Body of pancreas (tissue), 4 donors: Measurements from ENCODE around the gene CHRM2.

Experiments used
- CTCF ChIP-seq, 7 experiments: fragments of 450-650 bp in 4 of 7; fragments of 200-600 bp in 3 of 7; sonication (generic) in 3 of 7; IDR thresholded peaks; one replicate each; pipeline ENCODE4 v1.5.1; 2016 to 2019; ENCODE audit warnings: antibody characterized with exemption in 7 of 7
- POLR2A ChIP-seq, 3 donors: fragments of 450-650 bp; IDR thresholded peaks; one replicate each; pipeline ENCODE4 v1.6.1; 2016; ENCODE audit warnings: antibody characterized with exemption in 3 of 3, mild to moderate bottlenecking in 2 of 3

DNA sequence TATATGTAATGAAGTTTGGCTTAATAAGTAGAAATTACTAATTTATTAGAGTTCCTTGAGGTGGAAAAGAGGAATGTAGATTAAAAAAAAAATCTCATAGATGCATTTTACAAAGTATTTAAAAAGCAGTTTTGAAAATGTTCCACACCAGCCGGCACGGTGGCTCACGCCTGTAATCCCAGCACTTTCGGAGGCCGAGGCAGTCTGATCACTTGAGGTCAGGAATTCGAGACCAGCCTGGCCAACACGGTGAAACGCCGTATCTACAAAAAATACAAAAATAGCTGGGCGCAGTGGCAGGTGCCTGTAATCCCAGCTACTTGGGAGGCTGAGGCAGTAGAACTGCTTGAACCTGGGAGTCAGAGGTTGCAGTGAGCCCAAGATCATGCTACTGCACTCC, 3.2 kb upstream of the CHRM2 start:
- TF ChIP-seq CTCF (IDR thresholded peaks at IDR 0.05) = no peak
- TF ChIP-seq POLR2A (IDR thresholded peaks at IDR 0.05) = no peak
